B cell (primary cell): ENCODE results near the gene RGS6. TPM values are rescaled to one million over a fixed set of nuclear protein-coding genes. Genes with fewer than 3 reads are reported as not detected.

Source experiments
- ATAC-seq: fragments of 200-7000 bp; cut with Tn5 transposase; one replicate; pipeline ENCODE4 v1.10.0; 2021; ENCODE audit warnings: low read depth, mild to moderate bottlenecking, moderate number of reproducible peaks, moderate library complexity
- CTCF ChIA-PET: fragments of 350-600 bp; sonication (Branson Sonifier 250); formaldehyde crosslinking; loops from one replicate; lab custom pipeline; 2021; ENCODE audit warnings: antibody characterized with exemption, inconsistent platforms; lab: Charles Lee
- POLR2A ChIA-PET: fragments of 350-600 bp; sonication (Branson Sonifier 250); formaldehyde crosslinking; loops from one replicate; lab custom pipeline; 2021; ENCODE audit warnings: antibody characterized with exemption; lab: Charles Lee
- DNase-seq: peaks from one replicate; pipeline ENCODE4 v3.0.0; 2013
- H2AFZ ChIP-seq: 2 replicates; pipeline ENCODE4 v1.6.1; 2012; ENCODE audit warnings: mild to moderate bottlenecking, low read depth, low read length; ENCODE audit not compliant: insufficient read depth, poor library complexity, severe bottlenecking
- H3K27ac ChIP-seq, 2 donors: 1 replicate in 1 of 2; 2 replicates in 1 of 2; pipeline ENCODE4 v1.5.1; 2012 to 2013; ENCODE audit warnings: low read length in 2 of 2, mild to moderate bottlenecking in 2 of 2, moderate library complexity in 1 of 2
- H3K27me3 ChIP-seq, 4 experiments: fragments of 200-600 bp in 1 of 4; sonication (generic) in 1 of 4; replicated peaks in 1 of 4; 1 replicate in 2 of 4; 2 replicates in 2 of 4; pipeline versions ENCODE4 v1.6.1 to v1.7.0; 2013 to 2016; ENCODE audit warnings: low read length in 3 of 4, mild to moderate bottlenecking in 2 of 4, mixed read lengths in 1 of 4, moderate library complexity in 1 of 4; ENCODE audit not compliant: insufficient read depth in 4 of 4, control insufficient read depth in 3 of 4; ENCODE audit errors: control extremely low read depth in 1 of 4
- H3K36me3 ChIP-seq, 2 experiments: replicated peaks in 1 of 2; 1 replicate in 1 of 2; 2 replicates in 1 of 2; pipeline versions ENCODE4 v1.6.1 to v1.7.1; 2013; ENCODE audit warnings: low read length in 1 of 2; ENCODE audit not compliant: insufficient read depth in 2 of 2, control insufficient read depth in 1 of 2; ENCODE audit errors: control extremely low read depth in 1 of 2, extremely low read depth in 1 of 2
- H3K4me1 ChIP-seq, 2 donors: fragments of 200-600 bp in 1 of 2; sonication (generic) in 1 of 2; 1 replicate in 1 of 2; 2 replicates in 1 of 2; pipeline versions ENCODE4 v1.5.1 to v1.6.1; 2013 to 2017; ENCODE audit warnings: low read length in 2 of 2; ENCODE audit not compliant: control insufficient read depth in 2 of 2, insufficient read depth in 2 of 2
- H3K4me2 ChIP-seq: replicated peaks from 2 replicates; pipeline ENCODE3; 2012; ENCODE audit warnings: mild to moderate bottlenecking, low read depth, low read length; ENCODE audit not compliant: poor library complexity, severe bottlenecking
- H3K4me3 ChIP-seq, 5 experiments: fragments of 200-600 bp in 1 of 5; sonication (generic) in 1 of 5; 1 replicate in 3 of 5; 2 replicates in 2 of 5; pipeline versions ENCODE4 v1.5.1 to v1.7.0; 2011 to 2016; ENCODE audit warnings: low read length in 4 of 5, mild to moderate bottlenecking in 4 of 5, low read depth in 2 of 5, control low read depth in 1 of 5, moderate library complexity in 1 of 5; ENCODE audit not compliant: insufficient read depth in 1 of 5; ENCODE audit errors: control extremely low read depth in 1 of 5, extremely low read depth in 1 of 5
- H3K79me2 ChIP-seq: fragments of 200-600 bp; sonication (generic); one replicate; pipeline ENCODE4 v1.6.0; 2016; ENCODE audit warnings: low read length; ENCODE audit not compliant: control insufficient read depth, insufficient read depth
- H3K9ac ChIP-seq: fragments of 200-600 bp; sonication (generic); 2 replicates; pipeline ENCODE4 v1.6.1; 2017; ENCODE audit warnings: mild to moderate bottlenecking, low read length, moderate library complexity
- H3K9me3 ChIP-seq, 3 donors: one replicate each; pipeline versions ENCODE4 v1.6.1 to v1.7.1; 2013; ENCODE audit warnings: low read length in 2 of 3; ENCODE audit not compliant: control insufficient read depth in 2 of 3, insufficient read depth in 1 of 3; ENCODE audit errors: control extremely low read depth in 1 of 3
- H4K20me1 ChIP-seq: 2 replicates; pipeline ENCODE4 v1.6.0; 2012; ENCODE audit warnings: mild to moderate bottlenecking, low read length; ENCODE audit not compliant: insufficient read depth, control insufficient read depth, poor library complexity, severe bottlenecking
- H3K27ac Mint-ChIP-seq: one replicate; pipeline ENCODE4 v1.8.0; 2021; ENCODE audit warnings: mixed read lengths
- H3K27me3 Mint-ChIP-seq: one replicate; pipeline ENCODE4 v1.8.0; 2021; ENCODE audit warnings: mixed read lengths
- H3K4me1 Mint-ChIP-seq: one replicate; pipeline ENCODE4 v1.8.0; 2021; ENCODE audit warnings: mixed read lengths
- H3K4me3 Mint-ChIP-seq: one replicate; pipeline ENCODE4 v1.8.0; 2021; ENCODE audit warnings: mixed read lengths
- H3K9me3 Mint-ChIP-seq: one replicate; pipeline ENCODE4 v1.8.0; 2022; ENCODE audit warnings: mixed read lengths; ENCODE audit not compliant: insufficient read depth
- EZH2 ChIP-seq: IDR thresholded peaks from 2 replicates; pipeline ENCODE4 v1.6.1; 2012; ENCODE audit warnings: borderline replicate concordance, low read depth, mild to moderate bottlenecking, moderate library complexity, low read length; ENCODE audit not compliant: insufficient read depth, poor library complexity, severe bottlenecking
- WGBS: methylation state at CpG from one replicate; pipeline ENCODE4 v1.1.5; 2013; ENCODE audit warnings: missing lambda C conversion rate; ENCODE audit not compliant: insufficient coverage; 5-methylcytosine and 5-hydroxymethylcytosine counted together
- intact Hi-C: fragments of 100-400 bp; cut with micrococcal nuclease; formaldehyde crosslinking; loops from one replicate; pipeline ENCODE4 v1.10.0; 2022
- polyA plus RNA-seq: library from polyadenylated mRNA; depleted of rRNA; stranded (reverse); fragments of >200 nt; gene quantifications from 2 replicates; pipeline ENCODE4 v1.2.3, GENCODE V29; 2012
- total RNA-seq, 2 donors: library from RNA; stranded (reverse); fragments of 120-200 nt in 1 of 2; gene quantifications; 1 replicate in 1 of 2; 2 replicates in 1 of 2; pipeline versions ENCODE4 v1.2.3 to v1.2.4, GENCODE V29; 2013 to 2022
- TF ChIP-seq, protein P1 (sequence below): fragments of 200-600 bp; IDR thresholded peaks from one replicate; pipeline ENCODE4 v1.8.0; 2022; ENCODE audit warnings: antibody characterized with exemption, mild to moderate bottlenecking

Gene RGS6
- total and polyA plus RNA-seq, 2 donors (not counting 1 experiment from before 2014, with no cell fraction given), result 0.07 TPM; not detected in 1

DNA sequence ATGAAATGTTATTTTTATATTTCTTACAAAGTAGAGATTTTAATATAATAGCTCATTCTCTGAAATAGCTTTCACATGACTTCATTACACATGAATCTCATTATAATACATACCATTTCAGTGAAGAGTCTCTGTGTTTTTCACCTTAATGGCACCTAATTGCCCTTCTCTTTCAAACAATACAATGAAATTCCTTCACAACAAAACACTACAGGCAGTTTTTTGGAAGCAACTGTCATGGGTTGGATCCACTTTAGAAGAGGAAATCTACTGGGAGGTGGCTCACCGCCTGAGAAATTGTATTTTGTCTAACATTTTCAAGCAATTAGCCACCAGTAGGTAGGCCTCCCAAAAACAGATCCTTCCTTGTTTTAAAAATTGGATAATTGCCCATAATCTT, 40.3 kb upstream of the RGS6 start:
- Histone ChIP-seq H3K27ac (no peak overlapping the region), H3K9ac (no peak overlapping the region), H2AFZ (no peak overlapping the region), H3K9me3 (peaks cover 2 to 10% (median 3%) of the 10 kb centered on the region in 3 donors), H3K4me1 (no peaks in the 10 kb centered on the region), H3K4me3 (no peak overlapping the region), H4K20me1 (no peaks in the 10 kb centered on the region), H3K4me2 (no peak overlapping the region), H3K36me3 (no peaks in the 10 kb centered on the region), H3K27me3 (no peaks in the 10 kb centered on the region), H3K79me2 (no peaks in the 10 kb centered on the region)
- no peaks in the 10 kb centered on the region for H3K4me1 Mint-ChIP-seq
- H3K27me3 Mint-ChIP-seq, result peaks cover 19% of the 10 kb centered on the region
- intact Hi-C loops, result no loop called here
- peaks cover 2% of the 10 kb centered on the region for H3K9me3 Mint-ChIP-seq
- no peak overlapping the region for H3K4me3 Mint-ChIP-seq
- H3K27ac Mint-ChIP-seq, result no peak overlapping the region
- DNase-seq (no peak), ATAC-seq (no peak)
- 100% methylated on average over 1 of the region's 1 CpG for WGBS
- TF ChIP-seq EZH2, result no peak
- CTCF ChIA-PET, result no interaction called here
- POLR2A ChIA-PET, result no interaction called here

DNA sequence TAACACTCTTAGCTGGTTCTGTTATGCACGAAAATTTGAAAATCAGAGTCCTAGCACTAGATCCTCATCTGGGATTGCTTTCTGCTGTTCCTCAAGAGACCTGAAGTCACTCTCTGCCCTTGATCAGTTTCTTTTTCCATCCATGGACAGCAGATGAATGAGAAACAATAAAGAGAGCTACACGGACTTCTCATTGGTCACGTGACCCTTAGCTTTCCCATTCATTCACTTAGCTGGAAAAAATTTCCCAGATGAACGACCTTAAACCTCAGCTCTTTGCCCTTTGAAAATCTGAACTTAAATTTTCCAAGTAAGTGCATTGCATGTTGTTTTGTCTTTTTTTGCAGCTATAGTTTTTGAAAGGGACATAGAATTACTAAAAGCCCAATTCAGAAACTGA, 27.2 kb upstream of the RGS6 start:
- no peak overlapping the region for H3K4me2 ChIP-seq
- H3K79me2 ChIP-seq, result no peaks in the 10 kb centered on the region
- no peak overlapping the region for H2AFZ ChIP-seq
- no peak overlapping the region for H3K27ac ChIP-seq
- H3K27me3 ChIP-seq, result peaks cover 0 to 4% (median 0%) of the 10 kb centered on the region in 4 experiments
- H4K20me1 ChIP-seq, result no peaks in the 10 kb centered on the region
- Mint-ChIP-seq H3K9me3 (peaks cover 3% of the 10 kb centered on the region), H3K4me3 (no peak overlapping the region), H3K27ac (no peak overlapping the region), H3K27me3 (peaks cover 41% of the 10 kb centered on the region), H3K4me1 (no peaks in the 10 kb centered on the region)
- H3K9ac ChIP-seq, result no peak overlapping the region
- ChIA-PET POLR2A (no interaction called here), CTCF (no interaction called here)
- TF ChIP-seq, protein P1, sequence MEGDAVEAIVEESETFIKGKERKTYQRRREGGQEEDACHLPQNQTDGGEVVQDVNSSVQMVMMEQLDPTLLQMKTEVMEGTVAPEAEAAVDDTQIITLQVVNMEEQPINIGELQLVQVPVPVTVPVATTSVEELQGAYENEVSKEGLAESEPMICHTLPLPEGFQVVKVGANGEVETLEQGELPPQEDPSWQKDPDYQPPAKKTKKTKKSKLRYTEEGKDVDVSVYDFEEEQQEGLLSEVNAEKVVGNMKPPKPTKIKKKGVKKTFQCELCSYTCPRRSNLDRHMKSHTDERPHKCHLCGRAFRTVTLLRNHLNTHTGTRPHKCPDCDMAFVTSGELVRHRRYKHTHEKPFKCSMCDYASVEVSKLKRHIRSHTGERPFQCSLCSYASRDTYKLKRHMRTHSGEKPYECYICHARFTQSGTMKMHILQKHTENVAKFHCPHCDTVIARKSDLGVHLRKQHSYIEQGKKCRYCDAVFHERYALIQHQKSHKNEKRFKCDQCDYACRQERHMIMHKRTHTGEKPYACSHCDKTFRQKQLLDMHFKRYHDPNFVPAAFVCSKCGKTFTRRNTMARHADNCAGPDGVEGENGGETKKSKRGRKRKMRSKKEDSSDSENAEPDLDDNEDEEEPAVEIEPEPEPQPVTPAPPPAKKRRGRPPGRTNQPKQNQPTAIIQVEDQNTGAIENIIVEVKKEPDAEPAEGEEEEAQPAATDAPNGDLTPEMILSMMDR, result no peak
- TF ChIP-seq EZH2, result no peak
- no peak overlapping the region for H3K4me3 ChIP-seq
- intact Hi-C loops, result no loop called here
- DNase-seq, result no peak
- WGBS, result 94% methylated on average over 3 of the region's 4 CpGs
- no peak for ATAC-seq
- H3K4me1 ChIP-seq, result no peaks in the 10 kb centered on the region
- H3K36me3 ChIP-seq, result no peaks in the 10 kb centered on the region
- peaks cover 0 to 1% (median under 1%) of the 10 kb centered on the region in 3 donors for H3K9me3 ChIP-seq
